GM21528 (cell line): ENCODE results near the gene COL4A2.
"Not testable (repeated sequence)": the region's sequence is repeated elsewhere in the genome, so short reads cannot be mapped to it uniquely, and the experiment has no call there.

Experiments
- ATAC-seq: cut with Tn5 transposase; IDR thresholded peaks from one replicate; pipeline ENCODE4 v1.9.1; 2021; ENCODE audit warnings: mild to moderate bottlenecking, moderate library complexity; ENCODE audit not compliant: unreplicated experiment, low FRiP score

The COL4A2 gene

GRCh38 chr13:110319774-110320509 is 12.9 kb downstream of the COL4A2 start:
- no peak for ATAC-seq

GRCh38 chr13:110320645-110321044 is 13.6 kb downstream of the COL4A2 start:
- no peak for ATAC-seq

- ATAC-seq = not testable (repeated sequence)
Observed at GRCh38 chr13:110321573-110321972, 14.5 kb downstream of the COL4A2 start.

GRCh38 chr13:110322126-110322827 is 15.2 kb downstream of the COL4A2 start:
- ATAC-seq = no peak

GRCh38 chr13:110322828-110323171 is 15.7 kb downstream of the COL4A2 start:
- ATAC-seq = no peak

- ATAC-seq = no peak
Observed at GRCh38 chr13:110323172-110323891, 16.2 kb downstream of the COL4A2 start.

GRCh38 chr13:110324026-110324749 is 17.1 kb downstream of the COL4A2 start:
- ATAC-seq = no peak

- ATAC-seq = no peak
Observed at GRCh38 chr13:110326263-110326904, 19.3 kb downstream of the COL4A2 start.

- no peak for ATAC-seq
Observed at GRCh38 chr13:110327051-110327721, 20.1 kb downstream of the COL4A2 start.

GRCh38 chr13:110328573-110328972 is 21.5 kb downstream of the COL4A2 start:
- no peak for ATAC-seq

- no peak for ATAC-seq
Observed at GRCh38 chr13:110329258-110329657, 22.2 kb downstream of the COL4A2 start.

GRCh38 chr13:110329798-110330461 is 22.8 kb downstream of the COL4A2 start:
- ATAC-seq = no peak

- no peak for ATAC-seq
Observed at GRCh38 chr13:110330491-110331011, 23.5 kb downstream of the COL4A2 start.

GRCh38 chr13:110331362-110331761 is 24.3 kb downstream of the COL4A2 start:
- no peak for ATAC-seq

- ATAC-seq = no peak
Observed at GRCh38 chr13:110332750-110333149, 25.7 kb downstream of the COL4A2 start.

GRCh38 chr13:110333837-110334236 is 26.8 kb downstream of the COL4A2 start:
- no peak for ATAC-seq

GRCh38 chr13:110334256-110334655 is 27.2 kb downstream of the COL4A2 start:
- ATAC-seq = no peak

- no peak for ATAC-seq
Observed at GRCh38 chr13:110334841-110335490, 27.9 kb downstream of the COL4A2 start.

GRCh38 chr13:110336108-110336507 is 29.0 kb downstream of the COL4A2 start:
- no peak for ATAC-seq
